Cardiac muscle cell (in vitro differentiated cells and primary cell): ENCODE measurements around the gene P4HB. TPM values are rescaled to one million over a fixed set of nuclear protein-coding genes. Genes with fewer than 3 reads are reported as not detected.

Source experiments
- DNase-seq, 2 donors: peaks; one replicate each; pipeline versions ENCODE4 v3.0.0 to v3.0.0-alpha.2; 2010 to 2017; ENCODE audit warnings: low read depth in 1 of 2, low spot score in 1 of 2
- H3K27ac ChIP-seq: fragments of 200-600 bp; sonication (generic); 2 replicates; pipeline ENCODE4 v1.5.1; 2016
- H3K27me3 ChIP-seq: fragments of 200-600 bp; sonication (generic); 2 replicates; pipeline ENCODE4 v1.6.0; 2016; ENCODE audit warnings: control low read depth
- H3K36me3 ChIP-seq: fragments of 200-600 bp; sonication (generic); 2 replicates; pipeline ENCODE4 v1.5.1; 2016; ENCODE audit warnings: control low read depth
- H3K4me1 ChIP-seq: fragments of 200-600 bp; sonication (generic); 2 replicates; pipeline ENCODE4 v1.8.1; 2017; ENCODE audit warnings: low read depth, mild to moderate bottlenecking, mixed run types
- H3K4me3 ChIP-seq: fragments of 200-600 bp; sonication (generic); 2 replicates; pipeline ENCODE4 v1.5.1; 2016; ENCODE audit warnings: mild to moderate bottlenecking
- H3K9me3 ChIP-seq: fragments of 200-600 bp; sonication (generic); 2 replicates; pipeline ENCODE4 v1.5.1; 2017; ENCODE audit warnings: low read depth, mild to moderate bottlenecking, control low read depth
- polyA plus RNA-seq: library from polyadenylated mRNA; unstranded; fragments of >200 nt; fragmentation: Nextera tagmentation; extraction: Ambion mirVana; gene quantifications from 2 replicates; pipeline ENCODE4 v1.2.1, GENCODE V29; 2016
- total RNA-seq: library from RNA; depleted of rRNA; stranded (reverse); fragments of >200 nt; gene quantifications from 2 replicates; pipeline ENCODE4 v1.2.3, GENCODE V29; 2016
- TF ChIP-seq, protein P1 (sequence below): IDR thresholded peaks from 2 replicates; pipeline ENCODE4 v1.5.1; 2012; ENCODE audit warnings: low read depth, mild to moderate bottlenecking, low read length

Gene P4HB
- total and polyA plus RNA-seq, 2 experiments from 2014 or later: 597 to 972 TPM

DNA sequence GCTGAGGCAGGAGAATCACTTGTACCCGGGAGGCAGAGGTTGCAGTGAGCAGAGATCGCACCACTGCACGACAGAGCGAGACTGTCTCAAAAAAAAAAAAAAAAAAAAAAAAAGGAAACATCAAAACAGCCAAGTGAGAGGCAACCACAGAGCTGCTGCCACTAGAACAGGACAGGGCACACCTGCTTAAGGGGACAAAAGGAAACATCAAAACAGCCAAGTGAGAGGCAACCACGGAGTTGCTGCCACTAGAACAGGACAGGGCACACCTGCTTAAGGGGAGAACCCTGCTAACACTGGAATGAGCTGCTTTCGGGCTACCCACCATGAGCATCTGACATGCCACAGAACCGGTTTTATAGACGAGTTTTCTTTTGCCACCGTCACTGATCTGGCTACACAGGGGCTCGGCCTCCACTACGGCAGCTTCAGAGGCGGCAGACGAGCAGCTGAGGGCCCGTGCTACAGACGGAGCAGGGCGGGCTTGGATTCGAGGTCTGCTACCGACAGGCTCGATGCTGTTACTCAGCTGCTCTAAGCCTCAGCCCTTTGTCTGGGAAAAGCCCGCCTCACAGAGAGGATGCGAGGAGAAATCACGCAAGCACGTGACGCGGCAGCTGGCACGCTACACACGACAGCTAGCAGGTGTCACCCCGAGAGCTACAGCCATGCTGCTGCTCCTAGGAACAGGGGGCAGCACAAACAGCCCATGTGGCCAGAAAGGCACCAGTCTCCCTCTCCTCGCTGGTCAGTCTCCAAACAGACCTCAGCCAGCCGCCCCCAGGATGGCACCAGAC, 2.0 kb downstream of the P4HB start:
- no peaks in the 10 kb centered on the region for H3K9me3 ChIP-seq
- no peaks in the 10 kb centered on the region for H3K27me3 ChIP-seq
- peaks cover 16% of the 10 kb centered on the region for H3K4me1 ChIP-seq
- no peak overlapping the region for H3K27ac ChIP-seq
- H3K36me3 ChIP-seq: peaks cover 20% of the 10 kb centered on the region
- no peak overlapping the region for H3K4me3 ChIP-seq
- no peak for DNase-seq
- TF ChIP-seq, protein P1, sequence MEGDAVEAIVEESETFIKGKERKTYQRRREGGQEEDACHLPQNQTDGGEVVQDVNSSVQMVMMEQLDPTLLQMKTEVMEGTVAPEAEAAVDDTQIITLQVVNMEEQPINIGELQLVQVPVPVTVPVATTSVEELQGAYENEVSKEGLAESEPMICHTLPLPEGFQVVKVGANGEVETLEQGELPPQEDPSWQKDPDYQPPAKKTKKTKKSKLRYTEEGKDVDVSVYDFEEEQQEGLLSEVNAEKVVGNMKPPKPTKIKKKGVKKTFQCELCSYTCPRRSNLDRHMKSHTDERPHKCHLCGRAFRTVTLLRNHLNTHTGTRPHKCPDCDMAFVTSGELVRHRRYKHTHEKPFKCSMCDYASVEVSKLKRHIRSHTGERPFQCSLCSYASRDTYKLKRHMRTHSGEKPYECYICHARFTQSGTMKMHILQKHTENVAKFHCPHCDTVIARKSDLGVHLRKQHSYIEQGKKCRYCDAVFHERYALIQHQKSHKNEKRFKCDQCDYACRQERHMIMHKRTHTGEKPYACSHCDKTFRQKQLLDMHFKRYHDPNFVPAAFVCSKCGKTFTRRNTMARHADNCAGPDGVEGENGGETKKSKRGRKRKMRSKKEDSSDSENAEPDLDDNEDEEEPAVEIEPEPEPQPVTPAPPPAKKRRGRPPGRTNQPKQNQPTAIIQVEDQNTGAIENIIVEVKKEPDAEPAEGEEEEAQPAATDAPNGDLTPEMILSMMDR: no peak

DNA sequence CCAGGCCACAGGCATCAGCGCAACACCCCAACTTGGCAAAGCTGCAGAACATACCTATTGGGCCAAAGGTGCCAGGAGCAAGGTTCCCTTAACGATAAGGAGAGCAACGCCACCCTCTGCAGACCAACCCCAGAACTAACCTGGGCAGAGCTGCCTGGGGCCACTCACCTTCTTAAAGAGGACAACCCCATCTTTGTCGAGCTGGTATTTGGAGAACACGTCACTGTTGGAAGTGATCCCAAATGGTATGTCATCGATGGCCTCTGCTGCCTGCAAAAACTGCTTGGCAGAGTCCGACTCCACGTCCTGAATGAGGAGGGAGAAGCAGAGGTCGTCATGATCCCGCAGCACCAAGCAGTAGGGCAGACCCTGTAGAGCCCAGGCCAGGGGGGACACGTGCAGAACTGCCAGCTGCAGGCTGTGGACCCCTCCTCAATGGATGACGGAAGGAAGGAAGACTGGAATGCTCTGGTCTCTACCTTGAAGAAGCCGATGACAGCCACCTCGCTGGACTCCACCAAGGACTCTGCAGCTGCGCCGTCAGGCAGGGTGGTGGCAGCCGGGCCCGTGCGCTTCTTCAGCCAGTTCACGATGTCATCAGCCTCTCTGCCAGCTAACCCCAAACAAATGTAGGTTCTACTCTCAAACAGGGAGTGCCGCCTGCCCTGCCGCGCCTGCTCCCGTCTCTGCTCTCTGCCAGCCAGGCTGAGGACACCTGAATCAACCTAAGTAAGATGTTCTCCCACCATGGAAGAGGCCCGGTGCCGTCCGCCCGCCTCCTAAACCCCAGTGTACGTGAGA, 5.2 kb downstream of the P4HB start:
- Histone ChIP-seq H3K4me3 (no peak overlapping the region), H3K36me3 (peaks cover 36% of the 10 kb centered on the region), H3K27ac (no peak overlapping the region), H3K27me3 (no peaks in the 10 kb centered on the region), H3K4me1 (peaks cover 9% of the 10 kb centered on the region), H3K9me3 (no peaks in the 10 kb centered on the region)
- DNase-seq: no peak
- TF ChIP-seq, protein P1: no peak

DNA sequence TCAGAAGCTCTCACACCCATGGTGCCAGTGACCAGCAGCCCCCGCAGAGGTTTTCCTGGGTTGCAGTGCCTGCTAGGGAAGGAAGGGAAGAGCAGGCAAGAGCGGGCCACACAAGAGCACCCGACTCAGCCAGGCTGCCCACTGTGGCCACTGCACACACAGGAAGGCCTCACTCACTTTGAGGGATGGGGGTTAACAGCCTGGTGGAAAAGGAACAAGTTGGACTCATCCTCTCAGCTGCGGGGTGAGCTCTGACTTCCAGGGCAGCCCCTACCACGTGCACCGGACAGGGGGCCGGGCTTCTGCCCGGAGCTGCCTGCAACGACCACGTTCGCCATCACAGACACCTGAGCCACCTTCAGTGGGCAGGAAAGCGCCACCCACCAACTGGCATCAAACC, 8.1 kb downstream of the P4HB start:
- Histone ChIP-seq H3K9me3 (no peaks in the 10 kb centered on the region), H3K27me3 (no peaks in the 10 kb centered on the region), H3K4me1 (no peaks in the 10 kb centered on the region), H3K27ac (no peak overlapping the region), H3K36me3 (peaks cover 35% of the 10 kb centered on the region), H3K4me3 (no peak overlapping the region)
- no peak for DNase-seq
- TF ChIP-seq, protein P1: no peak

DNA sequence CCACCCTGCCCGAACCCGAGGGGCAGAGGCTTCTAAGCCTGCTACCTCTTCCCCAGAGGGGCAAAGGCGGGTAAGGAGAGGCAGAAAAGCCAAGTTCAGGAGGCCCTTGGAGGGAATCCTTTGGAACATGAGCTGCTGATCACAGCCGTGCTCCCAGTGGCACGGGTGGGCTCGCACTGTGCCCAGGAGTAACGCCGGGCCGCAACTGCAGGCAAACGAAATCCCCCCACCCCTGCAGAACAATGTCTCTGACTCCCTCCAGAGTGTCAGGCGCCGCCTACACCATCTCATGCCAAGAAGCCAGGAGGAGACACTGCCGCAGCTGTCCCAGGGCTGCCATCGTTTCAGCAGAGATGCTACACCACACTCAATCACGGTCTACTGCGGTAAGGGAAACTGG, 8.9 kb downstream of the P4HB start:
- Histone ChIP-seq H3K27ac (no peak overlapping the region), H3K4me3 (no peak overlapping the region), H3K36me3 (peaks cover 43% of the 10 kb centered on the region), H3K4me1 (no peaks in the 10 kb centered on the region), H3K9me3 (no peaks in the 10 kb centered on the region), H3K27me3 (no peaks in the 10 kb centered on the region)
- TF ChIP-seq, protein P1: no peak
- no peak for DNase-seq

DNA sequence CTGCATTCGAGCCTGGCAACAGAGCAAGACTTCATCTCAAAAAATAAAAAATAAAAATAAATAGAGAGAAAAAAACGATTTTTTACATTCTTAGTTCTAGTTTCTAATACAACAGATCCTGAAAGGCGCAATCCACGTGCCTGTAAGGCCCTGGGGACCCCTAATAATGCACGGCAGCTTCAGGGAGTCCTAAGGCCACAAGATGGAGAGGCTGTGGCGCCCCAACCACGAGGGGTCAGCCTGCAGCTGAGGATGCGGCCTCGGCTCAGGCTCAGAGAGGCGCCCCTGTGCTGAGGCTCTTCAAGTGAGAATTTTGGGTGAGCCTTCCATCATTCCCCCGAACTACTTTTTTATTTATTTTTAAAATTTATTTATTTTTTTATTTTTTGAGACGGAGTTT, 10.9 kb downstream of the P4HB start:
- Histone ChIP-seq H3K9me3 (no peaks in the 10 kb centered on the region), H3K27ac (no peak overlapping the region), H3K4me3 (no peak overlapping the region), H3K36me3 (peaks cover 58% of the 10 kb centered on the region), H3K4me1 (no peaks in the 10 kb centered on the region), H3K27me3 (no peaks in the 10 kb centered on the region)
- DNase-seq: no peak
- TF ChIP-seq, protein P1: no peak
